Ectodermal cell (in vitro differentiated cells): ENCODE measurements around the gene ZW10.

Experiments used
- H3K27ac ChIP-seq: 2 replicates; pipeline ENCODE4 v1.7.0; 2013; ENCODE audit warnings: mild to moderate bottlenecking, low read depth, low read length; ENCODE audit not compliant: insufficient read depth, poor library complexity, severe bottlenecking
- H3K27me3 ChIP-seq: 2 replicates; pipeline ENCODE4 v1.7.0; 2013; ENCODE audit warnings: mild to moderate bottlenecking, low read length; ENCODE audit not compliant: insufficient read depth, control insufficient read depth, poor library complexity, severe bottlenecking
- H3K36me3 ChIP-seq: one replicate; pipeline ENCODE4 v1.7.0; 2013; ENCODE audit warnings: low read length; ENCODE audit not compliant: control insufficient read depth, insufficient read depth
- H3K4me1 ChIP-seq: one replicate; pipeline ENCODE4 v1.7.0; 2013; ENCODE audit warnings: low read length; ENCODE audit not compliant: control insufficient read depth, insufficient read depth
- H3K4me3 ChIP-seq: 2 replicates; pipeline ENCODE4 v1.7.0; 2013; ENCODE audit warnings: low read depth, low read length, control low read depth; ENCODE audit not compliant: insufficient read depth
- H3K9me3 ChIP-seq: 2 replicates; pipeline ENCODE4 v1.7.0; 2013; ENCODE audit warnings: mild to moderate bottlenecking, low read length, moderate library complexity; ENCODE audit not compliant: control insufficient read depth
- WGBS, 2 experiments: methylation state at CpG; one replicate each; pipeline ENCODE4 v1.1.7; 2013; ENCODE audit warnings: missing lambda C conversion rate in 2 of 2; 5-methylcytosine and 5-hydroxymethylcytosine counted together

The ZW10 gene

GRCh38 chr11:113689768-113690618 is 83.5 kb downstream of the ZW10 start:
- H3K36me3 ChIP-seq: no peaks in the 10 kb centered on the region
- 90 to 92% methylated on average over 19 of the region's 19 CpGs for WGBS, 2 experiments
- no peaks in the 10 kb centered on the region for H3K9me3 ChIP-seq
- H3K4me1 ChIP-seq: peaks cover 3% of the 10 kb centered on the region
- H3K4me3 ChIP-seq: no peak overlapping the region
- no peak overlapping the region for H3K27ac ChIP-seq
- no peaks in the 10 kb centered on the region for H3K27me3 ChIP-seq

- H3K9me3 ChIP-seq: no peaks in the 10 kb centered on the region
- H3K4me3 ChIP-seq: no peak overlapping the region
- H3K27ac ChIP-seq: no peak overlapping the region
- H3K36me3 ChIP-seq: no peaks in the 10 kb centered on the region
- WGBS, 2 experiments: 83 to 88% methylated on average over 2 of the region's 2 CpGs
- no peaks in the 10 kb centered on the region for H3K27me3 ChIP-seq
- peaks cover 8% of the 10 kb centered on the region for H3K4me1 ChIP-seq
Measured at GRCh38 chr11:113685654-113686359, 87.7 kb downstream of the ZW10 start.

DNA sequence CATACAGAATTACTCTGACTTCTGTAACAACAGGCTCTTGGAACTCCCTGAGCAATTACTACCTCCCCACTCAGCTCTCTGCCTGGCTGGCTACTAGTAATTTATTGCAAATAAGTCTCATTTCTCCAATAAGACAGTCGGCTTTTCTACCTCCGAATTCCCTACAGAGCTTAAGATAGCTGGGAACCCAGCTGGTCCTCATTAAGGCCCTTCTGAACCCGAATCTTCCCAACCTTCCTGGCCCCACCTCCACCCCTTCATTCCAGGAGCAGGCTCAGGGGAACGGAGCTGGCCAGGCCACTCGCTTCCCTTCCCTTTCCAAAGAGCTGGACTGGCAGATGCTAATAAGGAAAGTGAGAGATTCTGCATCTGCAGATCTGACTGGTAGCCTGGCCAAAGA is 89.0 kb downstream of the ZW10 start:
- 61 to 68% methylated on average over 4 to 5 of the region's 5 CpGs for WGBS, 2 experiments
- Histone ChIP-seq H3K4me3 (no peak overlapping the region), H3K27ac (no peak overlapping the region), H3K9me3 (no peaks in the 10 kb centered on the region), H3K4me1 (peaks cover 8% of the 10 kb centered on the region), H3K27me3 (no peaks in the 10 kb centered on the region), H3K36me3 (no peaks in the 10 kb centered on the region)

DNA sequence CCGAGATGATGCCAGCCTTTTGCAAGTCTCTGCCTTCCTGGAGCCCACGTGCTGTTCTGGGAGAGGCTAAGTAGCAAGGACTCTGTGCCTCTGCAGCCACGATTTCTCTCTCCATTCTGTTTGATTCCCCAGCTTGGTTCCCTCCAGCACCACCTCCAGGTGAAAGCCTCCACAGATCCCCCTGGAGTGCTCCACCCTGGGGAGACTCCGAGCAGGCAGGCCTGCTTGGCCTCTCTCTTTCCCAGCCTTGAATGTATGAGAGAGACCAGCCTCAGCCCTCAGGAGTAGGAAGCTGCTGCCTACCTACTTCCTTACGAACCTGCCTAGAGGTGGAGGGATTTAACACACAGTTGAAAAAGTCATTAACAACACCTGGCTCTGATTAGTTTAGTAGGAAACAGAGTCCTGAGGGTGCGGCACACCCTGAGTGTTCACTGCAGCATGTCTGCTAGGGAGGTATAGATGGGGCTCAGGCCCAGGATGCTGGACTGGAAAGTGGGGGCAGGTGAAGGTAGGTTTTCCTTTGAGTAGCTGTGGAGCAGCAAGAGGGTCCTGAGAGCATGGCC is 89.9 kb downstream of the ZW10 start:
- Histone ChIP-seq H3K27me3 (no peaks in the 10 kb centered on the region), H3K36me3 (no peaks in the 10 kb centered on the region), H3K4me3 (no peak overlapping the region), H3K27ac (no peak overlapping the region), H3K9me3 (no peaks in the 10 kb centered on the region), H3K4me1 (peaks cover 8% of the 10 kb centered on the region)
- 84 to 86% methylated on average over 6 of the region's 6 CpGs for WGBS, 2 experiments
